Measurements from ENCODE around the gene NIPBL. TPM values are rescaled to one million over a fixed set of nuclear protein-coding genes. Genes with fewer than 3 reads are reported as not detected.

Gene NIPBL
- total and polyA plus RNA-seq, 2 of the 13 experiments (the other 11 are each of a cell fraction or from before 2014, with no cell fraction given), result 12.3 to 32.3 TPM

GRCh38 chr5:36875790-36876298 lies 725 bp upstream of the NIPBL start:
- DNase-seq (ENCODE audit: low spot score) (peak; percentile 59), ATAC-seq (peak; percentile 86), FAIRE-seq (no peak)
- WGBS (ENCODE audit: low lambda C conversion rate), result under 1% methylated on average over 29 of the region's 47 CpGs
- Histone ChIP-seq H3K27ac (ENCODE audit: extremely low read length, insufficient read depth, low read length) (peak overlapping the region; percentile 96), H4K20me1 (ENCODE audit: insufficient read depth, low read length) (peaks cover 41% of the 10 kb centered on the region), H3K4me2 (ENCODE audit: low read depth, low read length) (peak overlapping the region; percentile 83), H3K27me3 (ENCODE audit: control insufficient read depth in 1 of 2, insufficient read depth in 2 of 2, low read length in 2 of 2) (peaks cover 0 to 3% of the 10 kb centered on the region in 2 experiments; a peak in 1 of 5 replicates), H3K79me2 (ENCODE audit: insufficient read depth, low read length) (peaks cover 82% of the 10 kb centered on the region), H3K4me1 (ENCODE audit: insufficient read depth, low read length) (peaks cover 36% of the 10 kb centered on the region), H2AFZ (ENCODE audit: low read length) (peak overlapping the region; percentile 39), H3K9me3 (ENCODE audit: low read length) (no peaks in the 10 kb centered on the region), H3K9ac (ENCODE audit: insufficient read depth, low read depth, low read length) (peak overlapping the region; percentile 97), H3K4me3 (replicated peaks in 1 of 3; ENCODE audit: insufficient read depth in 1 of 3, low read depth in 2 of 3, low read length in 3 of 3) (peak overlapping the region; percentile 95 to 99 (median 99)), H3K36me3 (replicated peaks in 1 of 2; ENCODE audit: control insufficient read depth in 1 of 2, insufficient read depth in 2 of 2, low read length in 2 of 2) (no peaks in the 10 kb centered on the region)
- in situ Hi-C loops (cut with HindIII; ENCODE audit: extremely low pct_ligation_motif_present, low pct_unique_long_range_greater_than_20kb), result no loop called here
- BruUV-seq (replicated peaks), result TSS peak; percentile 51
- intact Hi-C loops (cut with micrococcal nuclease; ENCODE audit: unreplicated experiment), result loop anchor here (5.0 to 10.0 kb wide), 2 partner anchors 126 to 721 kb away; partner anchors contain the start of genes LMBRD2 and SKP2
- POLR2A ChIA-PET, result interaction anchor here (1.1 to 1.7 kb wide), 4 partner anchors 9 to 722 kb away, joined by 3 to 6 read pairs (median 4); partner anchors contain the start of gene NADK2
- CTCF ChIA-PET (ENCODE audit: low intra/inter-chr PET ratio, low total read pairs), result no interaction called here
- TF ChIP-seq BCL6 (CRISPR knock-in tag; IDR thresholded peaks at IDR 0.05) (0 out of 2 replicates have a peak, but pooled peaks have one; percentile 6), DBP (CRISPR knock-in tag; IDR thresholded peaks at IDR 0.05; ENCODE audit: not compliant biosample characterization) (no peak), ZNF367 (CRISPR knock-in tag; IDR thresholded peaks at IDR 0.05; ENCODE audit: borderline replicate concordance) (no peak), ZNF225 (CRISPR knock-in tag; IDR thresholded peaks at IDR 0.05) (no peak), MED13 (CRISPR knock-in tag; IDR thresholded peaks at IDR 0.05) (0 out of 2 replicates have a peak, but pooled peaks have one; percentile 3), ZNF230 (CRISPR knock-in tag; IDR thresholded peaks at IDR 0.05) (0 out of 2 replicates have a peak, but pooled peaks have one; percentile 18), ZSCAN29 (CRISPR knock-in tag; conservative IDR thresholded peaks at IDR 0.05) (0 out of 2 replicates have a peak, but pooled peaks have one; percentile 31), PHF21A (CRISPR knock-in tag; IDR thresholded peaks at IDR 0.05) (peak; percentile 44; the same call in 1 of the 2 replicates), MXI1 (IDR thresholded peaks at IDR 0.05; ENCODE audit: borderline replicate concordance, low read depth, low read length) (no peak; the same call in 2 of the 3 replicates), HDAC1 (CRISPR knock-in tag; IDR thresholded peaks at IDR 0.05) (peak; percentile 44), RAD21 (CRISPR knock-in tag; IDR thresholded peaks at IDR 0.05) (peak; percentile 25; the same call in 1 of the 2 replicates), ZFP37 (CRISPR knock-in tag; IDR thresholded peaks at IDR 0.05; ENCODE audit: borderline replicate concordance) (0 out of 2 replicates have a peak, but pooled peaks have one; percentile 45), YY1 (IDR thresholded peaks at IDR 0.05; ENCODE audit: insufficient read depth, insufficient replicate concordance, low read depth, low read length) (peak; percentile 29), ISL2 (CRISPR knock-in tag; IDR thresholded peaks at IDR 0.05) (peak; percentile 7; the same call in 1 of the 2 replicates), UBTF (CRISPR knock-in tag; IDR thresholded peaks at IDR 0.05) (peak; percentile 52; the same call in 1 of the 2 replicates), NBN (conservative IDR thresholded peaks at IDR 0.05) (no peak), TMF1 (CRISPR knock-in tag; IDR thresholded peaks at IDR 0.05; ENCODE audit: low read depth) (no peak), POGZ (CRISPR knock-in tag; IDR thresholded peaks at IDR 0.05) (peak; percentile 31; the same call in 1 of the 2 replicates), ATF6 (CRISPR knock-in tag; conservative IDR thresholded peaks at IDR 0.05) (no peak), ZNF850 (CRISPR knock-in tag; conservative IDR thresholded peaks at IDR 0.05) (peak; percentile 60; the same call in 1 of the 2 replicates), NRL (CRISPR knock-in tag; IDR thresholded peaks at IDR 0.05; ENCODE audit: borderline replicate concordance) (peak; percentile 74; the same call in 1 of the 2 replicates)

Data from HepG2 (cell line).